ENCODE results near the gene DUSP15.

GRCh38 chr20:31839782-31840487 lies 30.4 kb downstream of the DUSP15 start:
- TF ChIP-seq CTCF (IDR thresholded peaks at IDR 0.05; ENCODE audit: control extremely low read depth in 1 of 3, insufficient read depth in 1 of 3, low read depth in 1 of 3, low read length in 3 of 3) (no peak), GTF2F1 (IDR thresholded peaks at IDR 0.05; ENCODE audit: borderline replicate concordance, low read depth, low read length) (no peak), BCL11A (IDR thresholded peaks at IDR 0.05; ENCODE audit: low read depth in 2 of 2, low read length in 2 of 2) (no peak), BRCA1 (IDR thresholded peaks at IDR 0.05; ENCODE audit: low read depth, low read length) (no peak), POLR2A (IDR thresholded peaks at IDR 0.05; ENCODE audit: control extremely low read depth in 1 of 2, low read depth in 2 of 2, low read length in 2 of 2) (no peak), POLR2AphosphoS5 (IDR thresholded peaks at IDR 0.05; ENCODE audit: low read depth, low read length) (no peak)

All from H1 (cell line).